Ascending aorta (tissue), 2 donors: ENCODE measurements around the gene NOL9. TPM values are rescaled to one million over a fixed set of nuclear protein-coding genes. Genes with fewer than 3 reads are reported as not detected.

Experiments used
- DNase-seq, 2 donors: peaks; one replicate each; pipeline ENCODE4 v3.0.0-alpha.2; 2019; ENCODE audit warnings: low spot score in 2 of 2
- H3K27ac ChIP-seq, 2 donors: fragments of 200-600 bp; sonication (generic); one replicate each; pipeline ENCODE4 v1.5.1; 2016 to 2017; ENCODE audit warnings: mild to moderate bottlenecking in 1 of 2
- H3K27me3 ChIP-seq: fragments of 200-600 bp; sonication (generic); one replicate; pipeline ENCODE4 v1.5.1; 2017
- H3K36me3 ChIP-seq, 2 donors: fragments of 200-600 bp; sonication (generic); one replicate each; pipeline ENCODE4 v1.5.1; 2016
- H3K4me1 ChIP-seq, 2 donors: fragments of 200-600 bp; sonication (generic); one replicate each; pipeline ENCODE4 v1.5.1; 2016 to 2017; ENCODE audit warnings: mild to moderate bottlenecking in 1 of 2
- H3K4me3 ChIP-seq, 2 donors: fragments of 200-600 bp; sonication (generic); one replicate each; pipeline ENCODE4 v1.5.1; 2016 to 2017; ENCODE audit warnings: mild to moderate bottlenecking in 1 of 2
- H3K9me3 ChIP-seq, 2 donors: fragments of 200-600 bp; sonication (generic); one replicate each; pipeline ENCODE4 v1.5.1; 2016
- intact Hi-C: fragments of 100-400 bp; cut with DNase I; formaldehyde crosslinking; loops from one replicate; pipeline ENCODE4 v1.15.1; 2023
- total RNA-seq: library from RNA; depleted of rRNA; stranded (reverse); fragments of >200 nt; gene quantifications from one replicate; pipeline ENCODE4 v1.1.0, GENCODE V29; 2016
- TF ChIP-seq, protein P1 (sequence below), 3 experiments: fragments of 200-600 bp in 2 of 3; fragments of 450-650 bp in 1 of 3; sonication (generic) in 2 of 3; IDR thresholded peaks; one replicate each; pipeline ENCODE4 v1.5.1; 2016 to 2019; ENCODE audit warnings: antibody characterized with exemption in 3 of 3, mild to moderate bottlenecking in 1 of 3, moderate library complexity in 1 of 3

NOL9 gene
- total RNA-seq, 1 donor from 2014 or later = 31.0 TPM

DNA sequence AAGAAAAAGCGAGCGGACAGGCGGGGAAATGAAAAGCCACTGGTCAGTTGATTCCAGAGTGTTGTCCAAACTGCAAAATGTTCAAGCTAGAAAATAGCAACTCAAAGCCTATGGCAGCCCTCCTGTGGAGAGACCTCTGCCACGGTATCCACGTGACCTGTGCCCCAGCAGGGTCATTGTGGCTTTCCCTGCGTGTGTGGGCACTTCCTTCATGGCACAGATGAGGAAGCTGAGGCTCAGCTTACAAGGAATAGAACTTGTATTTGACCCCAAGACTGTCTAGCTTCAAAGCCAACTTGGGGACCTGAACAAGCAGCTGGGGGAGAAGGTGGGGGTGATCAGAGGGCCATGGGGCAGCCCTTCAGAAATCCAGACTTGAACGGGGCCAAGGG, 47.3 kb downstream of the NOL9 start:
- no peak overlapping the region for H3K4me3 ChIP-seq
- DNase-seq = no peak
- no peaks in the 10 kb centered on the region for H3K36me3 ChIP-seq
- TF ChIP-seq, protein P1, sequence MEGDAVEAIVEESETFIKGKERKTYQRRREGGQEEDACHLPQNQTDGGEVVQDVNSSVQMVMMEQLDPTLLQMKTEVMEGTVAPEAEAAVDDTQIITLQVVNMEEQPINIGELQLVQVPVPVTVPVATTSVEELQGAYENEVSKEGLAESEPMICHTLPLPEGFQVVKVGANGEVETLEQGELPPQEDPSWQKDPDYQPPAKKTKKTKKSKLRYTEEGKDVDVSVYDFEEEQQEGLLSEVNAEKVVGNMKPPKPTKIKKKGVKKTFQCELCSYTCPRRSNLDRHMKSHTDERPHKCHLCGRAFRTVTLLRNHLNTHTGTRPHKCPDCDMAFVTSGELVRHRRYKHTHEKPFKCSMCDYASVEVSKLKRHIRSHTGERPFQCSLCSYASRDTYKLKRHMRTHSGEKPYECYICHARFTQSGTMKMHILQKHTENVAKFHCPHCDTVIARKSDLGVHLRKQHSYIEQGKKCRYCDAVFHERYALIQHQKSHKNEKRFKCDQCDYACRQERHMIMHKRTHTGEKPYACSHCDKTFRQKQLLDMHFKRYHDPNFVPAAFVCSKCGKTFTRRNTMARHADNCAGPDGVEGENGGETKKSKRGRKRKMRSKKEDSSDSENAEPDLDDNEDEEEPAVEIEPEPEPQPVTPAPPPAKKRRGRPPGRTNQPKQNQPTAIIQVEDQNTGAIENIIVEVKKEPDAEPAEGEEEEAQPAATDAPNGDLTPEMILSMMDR (IDR thresholded peaks at IDR 0.05) = no peak
- H3K4me1 ChIP-seq = peaks cover 14 to 19% of the 10 kb centered on the region in 2 donors
- H3K27me3 ChIP-seq = no peaks in the 10 kb centered on the region
- no peak overlapping the region for H3K27ac ChIP-seq
- intact Hi-C loops = no loop called here
- no peaks in the 10 kb centered on the region for H3K9me3 ChIP-seq

DNA sequence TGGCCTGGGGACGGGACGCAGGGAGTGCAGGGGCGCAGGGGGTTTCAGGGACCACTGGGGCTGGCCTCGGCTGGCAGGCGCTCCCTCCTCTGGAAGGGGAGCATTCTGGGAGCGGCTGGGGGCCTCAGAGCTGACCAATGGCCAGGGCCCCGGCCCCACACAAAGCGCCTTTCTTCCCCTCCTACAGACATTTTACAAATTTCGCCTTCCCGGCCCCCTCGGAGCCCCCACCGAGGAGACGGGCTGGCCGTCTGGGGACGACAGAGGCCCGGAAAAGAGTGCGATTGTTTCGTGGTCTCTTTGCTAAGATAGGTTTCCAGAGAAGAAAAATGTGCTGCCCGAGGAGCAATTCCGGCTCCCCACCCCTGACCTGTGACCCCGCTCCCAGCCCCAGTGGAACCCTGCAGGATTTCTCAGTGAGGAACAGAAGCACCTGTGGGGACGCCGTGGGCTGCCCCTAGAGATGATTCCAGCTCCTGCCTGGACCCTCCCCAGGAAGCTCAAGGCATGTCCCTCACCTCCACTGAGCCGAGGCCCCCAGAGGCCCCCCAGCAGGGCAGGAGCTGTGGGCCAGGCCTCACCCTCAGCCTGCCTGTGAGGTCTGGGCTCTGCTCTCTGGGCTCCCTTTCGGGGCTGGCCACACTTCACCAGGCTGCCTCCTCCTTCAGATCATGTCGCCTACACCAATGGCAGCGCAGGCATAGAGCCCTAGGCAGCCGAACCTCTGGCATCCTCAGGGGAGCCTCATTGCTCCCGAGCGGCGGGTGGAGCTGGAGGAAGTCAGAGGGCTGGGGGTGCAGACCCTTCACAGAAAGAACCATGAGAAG, 47.9 kb downstream of the NOL9 start:
- TF ChIP-seq, protein P1 (IDR thresholded peaks at IDR 0.05) = no peak
- H3K9me3 ChIP-seq = no peaks in the 10 kb centered on the region
- no peaks in the 10 kb centered on the region for H3K27me3 ChIP-seq
- H3K4me3 ChIP-seq = no peak overlapping the region
- no peak overlapping the region for H3K27ac ChIP-seq
- peaks cover 20 to 25% of the 10 kb centered on the region in 2 donors for H3K4me1 ChIP-seq
- no peaks in the 10 kb centered on the region for H3K36me3 ChIP-seq
- DNase-seq = no peak
- intact Hi-C loops = no loop called here

DNA sequence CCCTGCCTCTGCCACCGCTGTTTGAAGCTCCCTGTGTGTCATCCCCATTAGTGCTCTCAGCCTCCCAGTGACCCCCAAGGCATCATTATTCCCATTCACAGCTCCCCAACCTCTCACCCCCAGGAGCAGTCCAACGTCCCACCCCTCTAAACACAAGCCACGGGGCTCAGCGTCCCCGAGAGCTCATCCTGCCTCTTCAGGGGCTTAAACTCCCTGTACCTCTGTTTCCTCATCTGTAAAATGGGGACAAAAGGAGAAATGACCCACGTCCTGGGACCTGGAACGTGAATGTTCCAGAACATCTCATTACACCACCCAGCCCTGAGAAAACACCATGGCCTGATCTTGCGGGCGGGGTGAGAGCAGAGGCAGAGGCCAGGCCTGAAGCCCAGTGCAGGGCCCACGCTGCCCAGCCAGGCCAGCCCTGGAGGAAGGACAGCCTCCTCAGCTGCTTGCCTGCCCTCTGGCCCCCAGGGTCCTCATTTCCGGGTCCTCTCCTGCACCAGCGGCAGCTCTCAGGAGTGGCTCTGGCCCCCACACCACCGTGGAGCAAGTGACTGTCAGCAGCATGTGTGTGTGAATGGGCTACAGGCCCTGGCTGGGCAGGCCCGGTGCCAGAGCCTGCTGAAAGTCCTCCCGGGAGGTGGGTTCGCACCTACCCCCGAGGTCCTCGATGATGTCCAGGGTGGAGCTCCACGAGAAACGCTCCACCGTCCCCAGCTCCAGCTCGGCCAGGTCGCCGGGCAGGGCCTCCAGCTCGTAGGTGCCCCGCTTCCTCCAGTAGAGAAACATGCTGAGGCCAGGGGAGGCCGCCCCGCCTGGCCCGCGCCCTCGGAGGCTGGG, 48.7 kb downstream of the NOL9 start:
- Histone ChIP-seq H3K27me3 (no peaks in the 10 kb centered on the region), H3K9me3 (no peaks in the 10 kb centered on the region), H3K4me3 (no peak overlapping the region), H3K4me1 (peaks cover 24 to 34% of the 10 kb centered on the region in 2 donors), H3K36me3 (no peaks in the 10 kb centered on the region), H3K27ac (no peak overlapping the region)
- intact Hi-C loops = no loop called here
- TF ChIP-seq, protein P1 (IDR thresholded peaks at IDR 0.05) = no peak
- no peak for DNase-seq

DNA sequence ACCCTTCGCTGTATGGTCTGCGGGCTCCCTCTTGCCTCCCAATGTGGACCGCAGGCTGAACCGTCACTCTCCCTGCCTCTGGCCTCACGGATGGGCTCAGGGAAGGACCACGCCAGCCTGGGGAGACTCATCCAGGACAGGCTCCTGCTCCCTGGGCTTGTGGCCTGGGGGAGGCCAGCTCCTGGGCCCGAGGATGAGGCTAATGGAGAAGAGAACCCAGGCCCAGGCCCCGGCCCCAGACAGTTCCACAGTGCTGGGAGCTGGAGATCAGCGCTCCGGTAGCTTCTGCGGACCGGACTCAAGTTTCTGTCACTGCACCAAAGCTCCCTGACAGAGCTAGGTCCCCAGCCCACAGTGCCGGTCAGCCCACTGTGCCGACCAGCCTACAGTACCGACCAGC, 49.4 kb downstream of the NOL9 start:
- Histone ChIP-seq H3K36me3 (no peaks in the 10 kb centered on the region), H3K27me3 (no peaks in the 10 kb centered on the region), H3K9me3 (no peaks in the 10 kb centered on the region), H3K4me3 (no peak overlapping the region), H3K4me1 (peaks cover 24 to 38% of the 10 kb centered on the region in 2 donors), H3K27ac (no peak overlapping the region)
- TF ChIP-seq, protein P1 (IDR thresholded peaks at IDR 0.05) = no peak
- no peak for DNase-seq
- intact Hi-C loops = no loop called here

DNA sequence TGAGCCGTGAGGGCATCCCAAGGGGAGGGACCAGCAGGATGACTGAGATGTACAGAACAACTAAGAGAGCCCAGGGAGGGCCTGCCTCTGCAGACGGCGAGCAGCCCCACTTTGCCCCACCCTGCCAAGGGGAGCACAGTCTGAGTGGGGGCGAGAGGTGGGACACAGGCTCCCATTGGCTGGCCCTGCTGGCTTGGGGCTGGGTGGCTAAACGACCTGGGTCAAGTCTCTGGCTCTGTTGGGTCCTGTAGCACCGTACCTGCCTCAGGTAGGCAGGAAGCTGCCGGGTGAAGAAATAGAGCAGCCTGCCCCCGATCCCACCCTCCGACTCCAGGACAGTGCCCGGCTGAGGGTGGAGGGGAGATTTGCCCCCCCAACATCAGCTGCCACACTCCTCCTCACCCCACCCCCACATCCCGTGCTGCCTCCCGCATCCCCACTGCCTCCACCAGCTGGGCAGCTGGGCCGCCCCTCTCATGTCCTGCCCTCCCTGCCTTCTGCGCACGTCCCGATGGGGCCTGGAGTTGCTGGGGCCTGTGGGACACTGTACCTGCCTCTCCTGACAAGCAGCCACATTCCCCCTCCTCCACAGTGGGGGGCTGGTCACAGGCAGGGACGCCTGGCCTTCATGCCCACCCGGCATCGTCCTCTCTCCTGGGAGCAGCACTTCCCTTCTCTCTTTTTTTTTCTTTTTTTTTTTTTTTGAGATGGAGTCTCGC, 50.3 kb downstream of the NOL9 start:
- H3K27ac ChIP-seq = no peak overlapping the region
- no peaks in the 10 kb centered on the region for H3K36me3 ChIP-seq
- H3K4me1 ChIP-seq = peaks cover 24 to 41% of the 10 kb centered on the region in 2 donors
- TF ChIP-seq, protein P1 (IDR thresholded peaks at IDR 0.05) = no peak
- no peaks in the 10 kb centered on the region for H3K9me3 ChIP-seq
- intact Hi-C loops = no loop called here
- H3K4me3 ChIP-seq = no peak overlapping the region
- no peaks in the 10 kb centered on the region for H3K27me3 ChIP-seq
- no peak for DNase-seq
